SKM-1 (cell line): Measurements from ENCODE around the gene CABS1.

ENCODE experiments used
- DNase-seq: peaks from one replicate; lab custom pipeline; 2025; ENCODE audit not compliant: unreplicated experiment; lab: John Stamatoyannopoulos, UW

The CABS1 gene

GRCh38 chr4:70334681-70335080, at the start of gene CABS1:
TSS of gene CABS1 (plus strand) at chr4:70334981. CDS start at chr4:70335040, 59 bp downstream.
- no peak for DNase-seq

DNA sequence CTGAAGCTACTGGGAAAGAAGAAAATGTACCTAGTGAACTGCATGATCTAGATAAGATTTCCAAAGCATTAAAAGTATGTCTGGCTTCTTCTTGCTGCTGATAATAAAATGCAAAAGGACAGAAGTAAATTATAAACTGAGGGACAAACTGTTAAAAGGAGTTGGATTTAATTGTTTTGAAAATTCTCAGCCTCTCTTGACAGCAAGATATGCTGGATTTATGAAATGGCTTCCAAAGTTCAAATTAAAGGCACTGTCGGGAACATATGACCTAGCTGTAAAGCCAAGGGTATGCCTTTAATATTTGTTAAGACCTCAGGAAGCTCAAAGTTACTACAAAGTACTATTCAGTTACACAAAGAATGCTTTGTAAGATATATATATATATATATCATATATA, 46.1 kb upstream of the CABS1 start:
- no peak for DNase-seq

GRCh38 chr4:70291341-70291740, 43.4 kb upstream of the CABS1 start:
- DNase-seq, result no peak

GRCh38 chr4:70297576-70297975, 37.2 kb upstream of the CABS1 start:
- no peak for DNase-seq

GRCh38 chr4:70298051-70298450, 36.7 kb upstream of the CABS1 start:
- DNase-seq, result no peak

DNA sequence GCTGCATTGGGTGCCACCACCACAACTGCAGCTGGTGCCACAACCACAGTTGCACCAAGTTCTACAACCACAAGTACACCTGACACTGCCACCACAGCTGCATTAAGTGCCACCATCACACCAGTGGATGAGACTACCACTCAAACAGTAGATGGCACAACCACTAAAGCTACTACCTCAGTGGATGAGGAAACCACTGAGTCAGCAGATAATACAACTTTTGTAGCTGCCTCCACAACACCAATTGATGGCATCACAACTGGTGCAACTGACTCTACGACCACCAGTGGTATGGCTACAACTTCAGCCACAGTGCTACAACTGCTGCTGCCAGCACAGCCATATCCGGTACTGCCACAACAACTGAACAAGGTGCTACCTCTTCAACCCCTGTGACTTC, 35.1 kb upstream of the CABS1 start:
- DNase-seq, result no peak

DNA sequence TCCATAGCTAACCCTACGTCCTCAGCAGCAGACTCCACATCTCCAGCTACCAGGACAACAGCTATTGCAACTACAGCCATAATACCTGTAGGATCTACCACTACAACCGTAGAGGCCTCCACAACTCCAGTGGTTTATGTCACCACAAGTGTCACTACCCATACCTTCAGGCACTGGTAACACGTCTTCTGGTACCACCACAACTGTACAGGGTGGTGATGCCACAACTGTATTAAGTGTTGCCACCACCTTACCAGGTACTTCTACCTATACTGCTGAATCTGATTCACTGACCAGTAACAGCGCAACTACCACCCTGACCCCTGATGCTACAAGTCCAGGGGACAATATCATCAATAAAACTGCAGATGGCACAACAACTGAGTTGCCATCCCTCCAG, 34.6 kb upstream of the CABS1 start:
- DNase-seq, result no peak

DNA sequence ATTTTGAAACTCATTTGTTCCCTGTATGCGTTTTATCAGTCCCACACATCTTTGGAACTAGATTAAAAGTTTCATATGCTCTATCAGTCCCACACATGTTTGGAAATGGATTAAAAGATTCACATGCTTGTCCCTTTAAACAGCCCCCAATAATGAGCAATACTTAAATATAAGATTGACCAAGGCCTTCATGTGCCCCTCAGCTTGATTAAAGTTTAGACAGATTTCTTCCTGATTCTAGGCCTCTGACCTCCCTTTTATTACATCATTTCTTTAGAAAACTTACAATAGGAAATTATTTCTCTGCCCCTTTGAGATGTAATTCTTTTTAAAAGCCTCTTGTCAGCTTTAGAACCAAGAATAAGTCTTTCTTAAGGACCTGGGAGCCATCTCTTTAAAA, 31.7 kb upstream of the CABS1 start:
- DNase-seq, result no peak

- no peak for DNase-seq
These were observed 29.2 kb upstream of the CABS1 start for GRCh38 chr4:70305601-70306000.

DNA sequence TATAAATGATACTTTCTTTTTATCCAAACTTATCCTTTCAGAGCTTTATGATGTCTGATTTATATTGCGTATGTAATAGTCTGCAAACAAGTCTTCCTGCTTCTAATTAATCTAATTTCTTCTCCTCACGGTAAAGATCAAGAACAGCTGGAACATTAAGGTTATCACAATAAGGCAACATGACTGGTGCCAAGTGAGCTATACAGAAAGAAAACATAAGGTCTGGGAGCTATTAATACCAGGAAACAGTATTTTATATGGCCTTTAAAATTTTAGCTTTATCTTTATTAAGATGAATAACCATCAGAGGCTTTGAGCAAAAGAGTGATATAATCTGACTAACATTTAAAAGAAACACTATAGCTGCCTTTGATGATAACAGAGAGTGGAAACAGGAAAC, 28.7 kb upstream of the CABS1 start:
- no peak for DNase-seq

- no peak for DNase-seq
These were observed 21.0 kb upstream of the CABS1 start for GRCh38 chr4:70313736-70314135.

DNA sequence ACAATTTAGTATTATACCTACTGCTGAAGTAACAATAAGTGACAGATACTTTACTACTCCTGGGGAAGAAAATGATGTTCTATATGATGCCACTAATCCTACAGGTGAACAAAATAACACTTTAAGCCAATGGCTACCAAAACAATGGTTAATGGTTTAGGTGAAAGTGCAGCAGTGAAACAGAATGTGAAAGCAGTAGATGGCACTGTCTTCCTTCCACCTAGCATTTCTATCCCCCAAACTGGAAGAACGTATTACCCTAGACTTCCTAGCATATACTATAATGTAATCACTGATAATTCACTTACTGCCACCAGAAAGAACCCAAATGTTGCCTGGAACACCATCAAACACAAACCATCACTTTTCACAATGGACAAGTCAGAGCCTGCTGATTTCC, 18.9 kb upstream of the CABS1 start:
- no peak for DNase-seq

DNA sequence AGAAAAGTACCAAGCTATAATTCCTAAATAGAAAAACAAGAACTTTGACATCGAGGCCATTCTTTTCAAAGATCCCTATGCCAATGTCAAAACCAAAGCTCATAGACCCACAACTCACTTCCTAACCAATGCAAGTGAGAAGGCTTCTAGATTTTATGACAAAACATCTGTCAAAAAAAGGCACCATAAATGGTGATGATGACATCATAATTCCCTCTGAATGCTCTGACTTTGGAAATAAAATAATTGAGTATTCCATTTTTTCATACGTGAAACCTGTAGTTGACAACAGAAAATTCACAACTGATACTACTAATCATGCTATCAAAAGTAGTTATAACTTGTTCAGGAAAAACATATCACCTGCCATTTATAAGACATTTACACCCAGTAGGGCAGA, 8.7 kb upstream of the CABS1 start:
- no peak for DNase-seq

GRCh38 chr4:70336043-70336442, 1.3 kb downstream of the CABS1 start:
- DNase-seq, result no peak

- no peak for DNase-seq
These were observed 3.2 kb downstream of the CABS1 start for GRCh38 chr4:70337886-70338420.

DNA sequence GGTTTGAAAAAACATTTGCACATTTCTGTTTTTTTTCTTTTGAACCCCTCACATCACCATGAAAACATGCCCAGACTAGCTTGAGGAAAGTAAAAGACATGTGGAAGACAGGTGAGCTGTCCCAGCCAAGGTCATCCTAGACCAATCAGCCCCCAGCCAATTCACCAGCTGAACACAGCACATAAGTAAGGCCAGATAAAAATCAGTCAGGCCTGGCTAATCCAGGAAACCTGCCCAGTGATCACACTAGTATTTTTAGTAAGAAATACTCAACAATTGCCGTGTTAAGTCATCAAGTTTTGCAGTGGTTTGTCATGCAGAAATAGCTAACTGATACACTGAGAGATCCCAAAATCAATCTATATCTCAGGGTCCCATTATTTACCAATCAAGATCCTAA, 21.4 kb downstream of the CABS1 start:
- no peak for DNase-seq

DNA sequence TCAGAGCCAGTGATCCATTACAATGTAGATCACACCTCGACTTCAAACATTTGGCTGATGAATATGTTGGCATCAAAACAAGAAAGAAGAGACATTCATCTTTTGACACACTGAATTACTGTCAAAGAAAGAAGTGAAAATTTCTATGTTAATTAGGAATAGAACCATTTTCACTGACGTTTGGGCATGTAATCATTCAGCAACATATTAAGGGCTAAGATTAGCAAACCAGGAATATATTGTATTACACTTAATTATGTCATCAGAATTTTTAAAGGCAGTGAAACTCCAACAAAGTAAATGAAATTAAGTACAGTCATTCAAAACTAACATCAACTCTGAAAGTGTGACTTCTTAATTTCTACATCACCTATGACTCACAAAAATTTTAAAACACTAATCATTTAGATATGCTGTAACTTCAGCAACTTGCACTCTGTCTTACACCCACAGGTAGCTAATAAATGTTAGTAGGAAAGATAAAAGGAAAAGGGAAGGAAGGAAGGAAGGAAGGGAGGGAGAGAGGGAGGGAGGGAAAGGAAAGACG, 24.4 kb downstream of the CABS1 start:
- no peak for DNase-seq

- DNase-seq, result no peak
These were observed 25.7 kb downstream of the CABS1 start, which contains the start of gene SMR3A for GRCh38 chr4:70360460-70360859. TSS of gene SMR3A (plus strand) at chr4:70360760. CDS start at chr4:70362116, 1,356 bp downstream.

- no peak for DNase-seq
These were observed 29.2 kb downstream of the CABS1 start for GRCh38 chr4:70364002-70364401.

DNA sequence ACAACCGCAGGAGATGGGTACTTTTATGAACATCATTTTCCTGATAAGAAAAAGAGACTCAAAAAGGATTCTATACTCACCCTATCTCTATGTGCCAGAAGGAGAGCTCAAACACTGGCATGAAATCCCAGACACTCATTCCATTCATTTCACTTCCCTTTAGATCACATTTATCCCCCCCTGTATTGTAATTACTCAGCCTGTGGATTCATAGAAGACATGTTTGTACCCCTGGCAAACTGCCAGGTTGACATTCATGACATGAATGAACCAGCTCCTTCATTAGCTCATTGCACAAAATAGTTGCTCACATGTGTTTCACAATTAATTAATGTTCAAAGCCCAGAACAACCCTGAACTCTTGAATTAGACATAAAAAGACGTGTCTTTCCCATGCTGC, 30.7 kb downstream of the CABS1 start:
- DNase-seq, result no peak

DNA sequence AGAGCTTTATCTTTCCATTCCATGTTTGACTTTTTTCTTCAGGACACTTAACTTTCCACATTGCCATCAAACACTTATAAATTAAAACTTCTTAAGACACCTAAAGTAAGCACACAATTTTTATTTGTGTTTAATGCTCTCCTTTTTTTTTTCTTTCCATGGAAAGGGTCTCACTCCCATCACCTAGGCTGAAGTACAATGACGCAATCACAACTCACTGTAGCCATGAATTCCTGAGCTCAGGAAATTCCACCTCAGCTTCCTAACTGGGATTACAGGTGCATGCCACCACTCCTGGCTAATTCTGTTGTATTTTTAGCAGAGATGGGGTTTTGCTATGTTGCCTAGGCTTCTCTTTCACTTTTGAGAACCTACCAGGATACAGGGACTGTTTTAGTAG, 33.0 kb downstream of the CABS1 start:
- no peak for DNase-seq

GRCh38 chr4:70371987-70372386, 37.2 kb downstream of the CABS1 start:
- no peak for DNase-seq

- no peak for DNase-seq
These were observed 38.0 kb downstream of the CABS1 start for GRCh38 chr4:70372760-70373159.
